ENCODE data around the gene PTGDR2.

GRCh38 chr11:60878245-60879101 lies 22.7 kb upstream of the PTGDR2 start:
- TF ChIP-seq POLR2A (IDR thresholded peaks at IDR 0.05; ENCODE audit: extremely low read depth, insufficient read length) (no peak), CTCF (IDR thresholded peaks at IDR 0.05; ENCODE audit: low read depth, low read length) (no peak)

Measured in NB4 (cell line).